Mononuclear cell (primary cell): Measurements from ENCODE around the gene ILF3. TPM values are rescaled to one million over a fixed set of nuclear protein-coding genes. Genes with fewer than 3 reads are reported as not detected.

ENCODE experiments used
- total RNA-seq: library from RNA; depleted of rRNA; stranded (reverse); fragments of >200 nt; gene quantifications from one replicate; pipeline ENCODE4 v1.2.3, GENCODE V29; 2012

The ILF3 gene
- total RNA-seq, 1 donor = 212 TPM

Other genes starting within 250 kb of the ILF3 start
- gene PDE4A, start 233.8 kb upstream of the ILF3 start, total RNA-seq = 7.2 TPM
- gene KEAP1, start 151.0 kb upstream of the ILF3 start, total RNA-seq = 10.4 TPM
- 36.9 TPM for gene S1PR5, start 136.9 kb upstream of the ILF3 start, total RNA-seq
- gene ATG4D, start 110.4 kb upstream of the ILF3 start, total RNA-seq = 30.7 TPM
- gene KRI1, start 88.3 kb upstream of the ILF3 start, total RNA-seq = 6.7 TPM
- gene CDKN2D, start 85.4 kb upstream of the ILF3 start, total RNA-seq = 84.0 TPM
- 0.63 TPM for gene AP1M2, start 67.0 kb upstream of the ILF3 start, total RNA-seq
- 57.1 TPM for gene SLC44A2, start 28.8 kb upstream of the ILF3 start, total RNA-seq
- 13.9 TPM for gene QTRT1, start 47.1 kb downstream of the ILF3 start, total RNA-seq
- 149 TPM for gene DNM2, start 63.7 kb downstream of the ILF3 start, total RNA-seq
- 11.4 TPM for gene TMED1, start 181.9 kb downstream of the ILF3 start, total RNA-seq
- gene C19orf38, start 194.1 kb downstream of the ILF3 start, total RNA-seq = 71.8 TPM
- 9.0 TPM for gene CARM1, start 217.2 kb downstream of the ILF3 start, total RNA-seq